ENCODE data around the gene CFLAR.
A peak's percentile ranks its signal among the peaks of the same experiment; 100 is the strongest.

Gene CFLAR

GRCh38 chr2:201184248-201184647 is 68.3 kb downstream of the CFLAR start:
- peak; percentile 12 to 25 for DNase-seq

- peak in 1 of 2 experiments; percentile 16 for DNase-seq
These were observed 69.9 kb downstream of the CFLAR start for GRCh38 chr2:201185863-201186262.

GRCh38 chr2:201186982-201187381 is 71.0 kb downstream of the CFLAR start:
- DNase-seq = no peak

- no peak for DNase-seq
These were observed 72.5 kb downstream of the CFLAR start for GRCh38 chr2:201188449-201188848.

- no peak for DNase-seq
These were observed 75.3 kb downstream of the CFLAR start for GRCh38 chr2:201191132-201191875.

GRCh38 chr2:201194097-201194496 is 78.1 kb downstream of the CFLAR start:
- no peak for DNase-seq

GRCh38 chr2:201195331-201195730 is 79.4 kb downstream of the CFLAR start:
- no peak for DNase-seq

GRCh38 chr2:201196003-201196402 is 80.0 kb downstream of the CFLAR start:
- no peak for DNase-seq

- DNase-seq = no peak
These were observed 80.8 kb downstream of the CFLAR start for GRCh38 chr2:201196803-201197202.

- no peak for DNase-seq
These were observed 81.8 kb downstream of the CFLAR start for GRCh38 chr2:201197781-201198180.

GRCh38 chr2:201199847-201200246 is 83.9 kb downstream of the CFLAR start:
- no peak for DNase-seq

GRCh38 chr2:201200345-201200744 is 84.4 kb downstream of the CFLAR start:
- no peak for DNase-seq

- DNase-seq = no peak
These were observed 85.4 kb downstream of the CFLAR start for GRCh38 chr2:201201371-201201770.

GRCh38 chr2:201203916-201204654 is 88.1 kb downstream of the CFLAR start:
- no peak for DNase-seq

GRCh38 chr2:201204655-201205514 is 88.9 kb downstream of the CFLAR start:
- DNase-seq = no peak

GRCh38 chr2:201205515-201205849 is 89.5 kb downstream of the CFLAR start:
- no peak for DNase-seq

GRCh38 chr2:201208563-201209252 is 92.7 kb downstream of the CFLAR start:
- DNase-seq = no peak

- DNase-seq = no peak
These were observed 100.0 kb downstream of the CFLAR start for GRCh38 chr2:201215963-201216362.

- DNase-seq = no peak
These were observed 101.0 kb downstream of the CFLAR start for GRCh38 chr2:201216918-201217317.

- DNase-seq = no peak
These were observed 102.8 kb downstream of the CFLAR start for GRCh38 chr2:201218780-201219179.

GRCh38 chr2:201219328-201220096 is 103.5 kb downstream of the CFLAR start:
- DNase-seq = no peak

GRCh38 chr2:201220102-201220570 is 104.2 kb downstream of the CFLAR start:
- no peak for DNase-seq

All from activated CD4-positive, alpha-beta T cell treated with anti-CD3 and anti-CD28 coated beads, Interleukin-2, amount 50 U/mL, for 48 hours (primary cell).